HT-29 (cell line): ENCODE data around the gene CSNK1E. TPM values are rescaled to one million over a fixed set of nuclear protein-coding genes. Genes with fewer than 3 reads are reported as not detected.

Source experiments
- DNase-seq: peaks from one replicate; pipeline ENCODE4 v3.0.0-alpha.2; 2015; ENCODE audit warnings: low spot score
- total RNA-seq: library from RNA; depleted of rRNA; stranded (reverse); fragments of >200 nt; shearing (Covaris generic); gene quantifications from 2 replicates; pipeline ENCODE4 v1.2.3, GENCODE V29; 2014

CSNK1E gene
- total RNA-seq, 1 experiment from 2014 or later = 152 TPM

- no peak for DNase-seq
These were observed 8.3 kb downstream of the CSNK1E start for GRCh38 chr22:38308791-38309498.

GRCh38 chr22:38305471-38306448 is 11.5 kb downstream of the CSNK1E start:
- peak; percentile 43 for DNase-seq

- DNase-seq = no peak
These were observed 12.7 kb downstream of the CSNK1E start for GRCh38 chr22:38304526-38304925.

GRCh38 chr22:38303974-38304373 is 13.3 kb downstream of the CSNK1E start:
- DNase-seq = no peak

GRCh38 chr22:38302906-38303305 is 14.3 kb downstream of the CSNK1E start:
- no peak for DNase-seq

- no peak for DNase-seq
These were observed 16.3 kb downstream of the CSNK1E start for GRCh38 chr22:38300946-38301345.

GRCh38 chr22:38300197-38300945 is 16.9 kb downstream of the CSNK1E start:
- no peak for DNase-seq

- DNase-seq = no peak
These were observed 17.5 kb downstream of the CSNK1E start for GRCh38 chr22:38299770-38300102.

GRCh38 chr22:38298312-38299005 is 18.8 kb downstream of the CSNK1E start:
- DNase-seq = no peak

- DNase-seq = no peak
These were observed 20.9 kb downstream of the CSNK1E start for GRCh38 chr22:38296372-38296771.

GRCh38 chr22:38295863-38296262 is 21.4 kb downstream of the CSNK1E start:
- DNase-seq = no peak

GRCh38 chr22:38295339-38295738 is 21.9 kb downstream of the CSNK1E start:
- no peak for DNase-seq

- DNase-seq = no peak
These were observed 23.0 kb downstream of the CSNK1E start for GRCh38 chr22:38294193-38294592.

GRCh38 chr22:38292694-38293093 is 24.5 kb downstream of the CSNK1E start:
- no peak for DNase-seq

- no peak for DNase-seq
These were observed 25.9 kb downstream of the CSNK1E start for GRCh38 chr22:38291201-38291777.

- DNase-seq = no peak
These were observed 26.9 kb downstream of the CSNK1E start for GRCh38 chr22:38290347-38290746.

GRCh38 chr22:38289583-38290082 is 27.6 kb downstream of the CSNK1E start:
- no peak for DNase-seq

- no peak for DNase-seq
These were observed 30.1 kb downstream of the CSNK1E start for GRCh38 chr22:38286915-38287669.

- no peak for DNase-seq
These were observed 32.2 kb downstream of the CSNK1E start for GRCh38 chr22:38285018-38285417.

- DNase-seq = no peak
These were observed 33.2 kb downstream of the CSNK1E start for GRCh38 chr22:38284042-38284402.
